ENCODE measurements around the gene LY86. TPM values are rescaled to one million over a fixed set of nuclear protein-coding genes. Genes with fewer than 3 reads are reported as not detected.
A peak's percentile ranks its signal among the peaks of the same experiment; 100 is the strongest.

The LY86 gene
- total and polyA plus RNA-seq, 2 of the 13 experiments (the other 11 are each of a cell fraction or from before 2014, with no cell fraction given) = not detected

GRCh38 chr6:6546318-6547109 lies 42.0 kb upstream of the LY86 start (continued):
- TF ChIP-seq THAP9 (CRISPR knock-in tag; IDR thresholded peaks at IDR 0.05; ENCODE audit: borderline replicate concordance) (no peak), CBX2 (IDR thresholded peaks at IDR 0.05; ENCODE audit: low read depth, low read length) (no peak), CBX2 (CRISPR knock-in tag; IDR thresholded peaks at IDR 0.05; ENCODE audit: low read depth) (no peak), ZSCAN31 (CRISPR knock-in tag; IDR thresholded peaks at IDR 0.05; ENCODE audit: low read depth) (no peak; the same call in 1 of the 2 replicates), ZNF460 (CRISPR knock-in tag; IDR thresholded peaks at IDR 0.05; ENCODE audit: borderline replicate concordance) (no peak), HNRNPL (IDR thresholded peaks at IDR 0.05; ENCODE audit: low read depth, low read length) (no peak), ZHX2 (IDR thresholded peaks at IDR 0.05; ENCODE audit: low read depth) (no peak), ZHX2 (CRISPR knock-in tag; IDR thresholded peaks at IDR 0.05; ENCODE audit: borderline replicate concordance) (no peak), ZNF598 (CRISPR knock-in tag; IDR thresholded peaks at IDR 0.05; ENCODE audit: borderline replicate concordance) (no peak), HHEX (CRISPR knock-in tag; IDR thresholded peaks at IDR 0.05) (no peak), CREM (IDR thresholded peaks at IDR 0.05) (no peak), CREM (CRISPR knock-in tag; IDR thresholded peaks at IDR 0.05) (no peak), ZNF580 (CRISPR knock-in tag; IDR thresholded peaks at IDR 0.05; ENCODE audit: borderline replicate concordance, low read depth) (no peak), ZNF180 (CRISPR knock-in tag; IDR thresholded peaks at IDR 0.05; ENCODE audit: borderline replicate concordance, low read depth) (no peak), GMEB1 (CRISPR knock-in tag; IDR thresholded peaks at IDR 0.05; ENCODE audit: borderline replicate concordance) (no peak; the same call in 1 of the 2 replicates), NCOA1 (CRISPR knock-in tag; IDR thresholded peaks at IDR 0.05) (0 out of 2 replicates have a peak, but pooled peaks have one; percentile 32), EZH2 (conservative IDR thresholded peaks at IDR 0.05; ENCODE audit: low read depth, low read length) (peak; percentile 93), ZNF292 (CRISPR knock-in tag; IDR thresholded peaks at IDR 0.05; ENCODE audit: borderline replicate concordance, low read depth) (no peak)
